GM23338 (cell line): ENCODE measurements around the gene FRS2.

Source experiments
- CREB1 ChIP-seq: fragments of 250-450 bp; sonication (Bioruptor Pico); IDR thresholded peaks from 2 replicates; pipeline ENCODE4 v1.5.0; 2020; ENCODE audit warnings: low read depth, mild to moderate bottlenecking, moderate library complexity
- EZH2 ChIP-seq: fragments of 200-600 bp; sonication (generic); IDR thresholded peaks from one replicate; pipeline ENCODE4 v1.8.0; 2017; ENCODE audit warnings: antibody characterized with exemption, mild to moderate bottlenecking, low read depth; ENCODE audit not compliant: unreplicated experiment
- EZH2phosphoT487 ChIP-seq: fragments of 200-600 bp; sonication (generic); IDR thresholded peaks from one replicate; pipeline ENCODE4 v1.8.1; 2018; ENCODE audit warnings: antibody characterized with exemption; ENCODE audit not compliant: unreplicated experiment
- JUNB ChIP-seq: IDR thresholded peaks from one replicate; pipeline ENCODE4 v1.6.1; 2016; ENCODE audit warnings: antibody characterized with exemption; ENCODE audit not compliant: unreplicated experiment
- POLR2AphosphoS5 ChIP-seq: IDR thresholded peaks from 2 replicates; pipeline ENCODE4 v1.6.1; 2016; ENCODE audit warnings: antibody characterized with exemption, low read depth
- STAT1 ChIP-seq: IDR thresholded peaks from one replicate; pipeline ENCODE4 v1.6.1; 2016; ENCODE audit warnings: antibody characterized with exemption; ENCODE audit not compliant: unreplicated experiment
- ZNF331 ChIP-seq: fragments of 250-450 bp; sonication (Bioruptor Pico); IDR thresholded peaks from 2 replicates; pipeline ENCODE4 v1.5.0; 2020; ENCODE audit warnings: low read depth, mild to moderate bottlenecking, moderate library complexity
- TF ChIP-seq, protein P1 (sequence below), 2 experiments: fragments of 200-600 bp in 1 of 2; sonication (generic) in 1 of 2; conservative IDR thresholded peaks; 2 replicates each; pipeline versions ENCODE4 v1.5.1 to v1.6.1; 2016 to 2017; ENCODE audit warnings: antibody characterized with exemption in 2 of 2, low read depth in 2 of 2, mild to moderate bottlenecking in 2 of 2, moderate library complexity in 1 of 2
- TF ChIP-seq, protein P2 (sequence below): IDR thresholded peaks from one replicate; pipeline ENCODE4 v1.6.1; 2018; ENCODE audit warnings: antibody characterized with exemption; ENCODE audit not compliant: unreplicated experiment

DNA sequence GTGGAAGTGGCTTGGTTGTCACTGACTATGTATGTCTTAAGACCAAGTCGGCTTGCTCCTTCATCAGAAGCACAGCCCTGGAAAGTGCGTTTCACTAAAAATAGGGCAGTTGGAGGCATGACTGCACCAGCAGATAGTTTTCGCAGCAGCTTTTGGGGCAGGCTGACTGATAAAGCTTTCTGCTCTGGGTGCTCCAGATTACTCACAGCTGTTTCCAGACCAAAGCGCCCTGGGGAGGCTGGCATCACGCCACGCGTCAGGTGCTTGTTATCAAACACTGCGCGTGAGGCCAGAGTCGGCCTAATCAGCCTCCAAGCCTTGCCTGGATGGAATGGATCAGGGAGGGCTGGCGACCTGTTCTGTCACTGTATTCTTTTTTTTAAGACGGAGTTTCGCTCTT, 153.8 kb downstream of the FRS2 start:
- TF ChIP-seq, protein P1, sequence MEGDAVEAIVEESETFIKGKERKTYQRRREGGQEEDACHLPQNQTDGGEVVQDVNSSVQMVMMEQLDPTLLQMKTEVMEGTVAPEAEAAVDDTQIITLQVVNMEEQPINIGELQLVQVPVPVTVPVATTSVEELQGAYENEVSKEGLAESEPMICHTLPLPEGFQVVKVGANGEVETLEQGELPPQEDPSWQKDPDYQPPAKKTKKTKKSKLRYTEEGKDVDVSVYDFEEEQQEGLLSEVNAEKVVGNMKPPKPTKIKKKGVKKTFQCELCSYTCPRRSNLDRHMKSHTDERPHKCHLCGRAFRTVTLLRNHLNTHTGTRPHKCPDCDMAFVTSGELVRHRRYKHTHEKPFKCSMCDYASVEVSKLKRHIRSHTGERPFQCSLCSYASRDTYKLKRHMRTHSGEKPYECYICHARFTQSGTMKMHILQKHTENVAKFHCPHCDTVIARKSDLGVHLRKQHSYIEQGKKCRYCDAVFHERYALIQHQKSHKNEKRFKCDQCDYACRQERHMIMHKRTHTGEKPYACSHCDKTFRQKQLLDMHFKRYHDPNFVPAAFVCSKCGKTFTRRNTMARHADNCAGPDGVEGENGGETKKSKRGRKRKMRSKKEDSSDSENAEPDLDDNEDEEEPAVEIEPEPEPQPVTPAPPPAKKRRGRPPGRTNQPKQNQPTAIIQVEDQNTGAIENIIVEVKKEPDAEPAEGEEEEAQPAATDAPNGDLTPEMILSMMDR (conservative IDR thresholded peaks at IDR 0.05; ENCODE audit: low read depth in 2 of 2): no peak
- TF ChIP-seq POLR2AphosphoS5: no peak
- no peak for TF ChIP-seq STAT1
- TF ChIP-seq EZH2: no peak
- TF ChIP-seq, protein P2, sequence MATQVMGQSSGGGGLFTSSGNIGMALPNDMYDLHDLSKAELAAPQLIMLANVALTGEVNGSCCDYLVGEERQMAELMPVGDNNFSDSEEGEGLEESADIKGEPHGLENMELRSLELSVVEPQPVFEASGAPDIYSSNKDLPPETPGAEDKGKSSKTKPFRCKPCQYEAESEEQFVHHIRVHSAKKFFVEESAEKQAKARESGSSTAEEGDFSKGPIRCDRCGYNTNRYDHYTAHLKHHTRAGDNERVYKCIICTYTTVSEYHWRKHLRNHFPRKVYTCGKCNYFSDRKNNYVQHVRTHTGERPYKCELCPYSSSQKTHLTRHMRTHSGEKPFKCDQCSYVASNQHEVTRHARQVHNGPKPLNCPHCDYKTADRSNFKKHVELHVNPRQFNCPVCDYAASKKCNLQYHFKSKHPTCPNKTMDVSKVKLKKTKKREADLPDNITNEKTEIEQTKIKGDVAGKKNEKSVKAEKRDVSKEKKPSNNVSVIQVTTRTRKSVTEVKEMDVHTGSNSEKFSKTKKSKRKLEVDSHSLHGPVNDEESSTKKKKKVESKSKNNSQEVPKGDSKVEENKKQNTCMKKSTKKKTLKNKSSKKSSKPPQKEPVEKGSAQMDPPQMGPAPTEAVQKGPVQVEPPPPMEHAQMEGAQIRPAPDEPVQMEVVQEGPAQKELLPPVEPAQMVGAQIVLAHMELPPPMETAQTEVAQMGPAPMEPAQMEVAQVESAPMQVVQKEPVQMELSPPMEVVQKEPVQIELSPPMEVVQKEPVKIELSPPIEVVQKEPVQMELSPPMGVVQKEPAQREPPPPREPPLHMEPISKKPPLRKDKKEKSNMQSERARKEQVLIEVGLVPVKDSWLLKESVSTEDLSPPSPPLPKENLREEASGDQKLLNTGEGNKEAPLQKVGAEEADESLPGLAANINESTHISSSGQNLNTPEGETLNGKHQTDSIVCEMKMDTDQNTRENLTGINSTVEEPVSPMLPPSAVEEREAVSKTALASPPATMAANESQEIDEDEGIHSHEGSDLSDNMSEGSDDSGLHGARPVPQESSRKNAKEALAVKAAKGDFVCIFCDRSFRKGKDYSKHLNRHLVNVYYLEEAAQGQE: no peak
- no peak for TF ChIP-seq ZNF331
- no peak for TF ChIP-seq JUNB
- TF ChIP-seq CREB1 (CRISPR knock-in tag): no peak
- no peak for TF ChIP-seq EZH2phosphoT487
